Hepatocyte (in vitro differentiated cells): ENCODE measurements around the gene FBXO47. TPM values are rescaled to one million over a fixed set of nuclear protein-coding genes. Genes with fewer than 3 reads are reported as not detected.

Experiments
- DNase-seq: peaks from one replicate; pipeline ENCODE4 v3.0.0-alpha.2; 2016; ENCODE audit warnings: low spot score
- H2AFZ ChIP-seq: fragments of 200-600 bp; sonication (generic); 2 replicates; pipeline ENCODE4 v1.6.0; 2016; ENCODE audit warnings: antibody characterized with exemption, mild to moderate bottlenecking
- H3K27ac ChIP-seq: fragments of 200-600 bp; sonication (generic); 2 replicates; pipeline ENCODE4 v1.5.1; 2016; ENCODE audit warnings: mild to moderate bottlenecking
- H3K27me3 ChIP-seq: fragments of 200-600 bp; sonication (generic); 2 replicates; pipeline ENCODE4 v1.6.1; 2016
- H3K36me3 ChIP-seq: fragments of 200-600 bp; sonication (generic); replicated peaks from 2 replicates; pipeline ENCODE4 v1.5.1; 2016; ENCODE audit warnings: low read depth; ENCODE audit not compliant: insufficient read depth
- H3K4me1 ChIP-seq: fragments of 200-600 bp; sonication (generic); 2 replicates; pipeline ENCODE4 v1.5.1; 2016; ENCODE audit warnings: mild to moderate bottlenecking, moderate library complexity; ENCODE audit not compliant: insufficient read depth
- H3K4me2 ChIP-seq: fragments of 200-600 bp; sonication (generic); 2 replicates; pipeline ENCODE4 v1.6.0; 2016
- H3K4me3 ChIP-seq: fragments of 200-600 bp; sonication (generic); 2 replicates; pipeline ENCODE4 v1.5.1; 2016; ENCODE audit warnings: mild to moderate bottlenecking
- H3K79me2 ChIP-seq: fragments of 200-600 bp; sonication (generic); 2 replicates; pipeline ENCODE4 v1.6.0; 2017; ENCODE audit warnings: mild to moderate bottlenecking
- H3K9me2 ChIP-seq: fragments of 200-600 bp; sonication (generic); replicated peaks from 2 replicates; pipeline ENCODE4 v1.6.0; 2017; ENCODE audit warnings: mild to moderate bottlenecking; ENCODE audit not compliant: insufficient read depth
- H3K9me3 ChIP-seq: fragments of 200-600 bp; sonication (generic); 2 replicates; pipeline ENCODE4 v1.5.1; 2016; ENCODE audit warnings: low read depth, mild to moderate bottlenecking
- H4K20me1 ChIP-seq: fragments of 200-600 bp; sonication (generic); 2 replicates; pipeline ENCODE4 v1.6.0; 2016; ENCODE audit warnings: mild to moderate bottlenecking; ENCODE audit not compliant: insufficient read depth, poor library complexity, severe bottlenecking
- EZH2 ChIP-seq: fragments of 200-600 bp; sonication (generic); IDR thresholded peaks from 2 replicates; pipeline ENCODE4 v1.6.1; 2016; ENCODE audit warnings: antibody characterized with exemption, mild to moderate bottlenecking, borderline replicate concordance
- EZH2phosphoT487 ChIP-seq: fragments of 200-600 bp; sonication (generic); IDR thresholded peaks from one replicate; pipeline ENCODE4 v1.6.1; 2018; ENCODE audit warnings: antibody characterized with exemption, mild to moderate bottlenecking, low read depth, moderate library complexity; ENCODE audit not compliant: unreplicated experiment, severe bottlenecking
- WGBS: methylation state at CpG from one replicate; pipeline ENCODE4 v1.1.6; 2016; ENCODE audit warnings: low lambda C conversion rate; ENCODE audit errors: missing lambda C conversion rate; 5-methylcytosine and 5-hydroxymethylcytosine counted together
- polyA plus RNA-seq: library from polyadenylated mRNA; unstranded; fragments of >200 nt; fragmentation: Nextera tagmentation; extraction: Ambion mirVana; gene quantifications from 2 replicates; pipeline ENCODE4 v1.2.1, GENCODE V29; 2016
- total RNA-seq: library from RNA; depleted of rRNA; stranded (reverse); fragments of >200 nt; gene quantifications from 2 replicates; pipeline ENCODE4 v1.2.3, GENCODE V29; 2014
- TF ChIP-seq, protein P1 (sequence below): fragments of 200-600 bp; sonication (generic); IDR thresholded peaks from 2 replicates; pipeline ENCODE4 v1.5.1; 2016; ENCODE audit warnings: antibody characterized with exemption, mild to moderate bottlenecking; ENCODE audit not compliant: poor library complexity

Gene FBXO47
- total and polyA plus RNA-seq, 2 experiments from 2014 or later: not detected

DNA sequence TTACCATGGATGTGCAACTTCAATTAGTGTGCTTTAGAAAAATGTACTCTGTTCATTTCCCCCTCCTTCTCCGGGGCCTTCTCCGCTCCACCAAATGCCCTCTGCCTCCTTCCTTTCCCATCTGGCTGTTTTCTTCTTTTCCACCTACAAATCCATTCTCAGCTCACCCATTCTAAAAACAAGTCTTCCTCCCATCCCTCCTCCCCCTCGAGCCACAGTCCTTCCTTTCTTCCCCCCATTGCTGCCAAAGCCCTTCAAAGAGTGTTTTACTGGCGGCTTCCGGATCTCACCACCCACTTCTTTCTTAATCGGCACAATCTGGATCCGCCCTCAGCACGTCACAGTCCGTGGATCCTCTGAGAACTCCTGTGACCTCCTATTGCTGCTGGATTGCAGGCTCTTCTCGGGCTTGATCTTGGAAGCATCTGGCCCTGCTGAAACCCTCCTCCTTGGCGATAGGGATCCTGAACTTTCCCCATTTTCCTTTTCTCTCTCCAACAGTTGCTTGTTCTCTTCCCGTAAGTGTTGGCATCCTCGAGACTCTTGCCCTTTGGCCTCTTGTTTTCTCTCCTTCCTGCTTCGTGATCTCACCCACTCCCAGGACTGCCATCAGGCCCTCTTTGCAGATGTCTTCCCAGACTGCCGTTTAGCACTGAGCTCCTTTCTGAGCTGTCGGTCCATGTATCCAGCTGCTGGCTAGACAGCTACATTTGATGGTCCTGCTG, 36.0 kb upstream of the FBXO47 start:
- no peak for DNase-seq
- no peaks in the 10 kb centered on the region for H3K27me3 ChIP-seq
- TF ChIP-seq EZH2phosphoT487 (no peak), EZH2 (no peak)
- TF ChIP-seq, protein P1, sequence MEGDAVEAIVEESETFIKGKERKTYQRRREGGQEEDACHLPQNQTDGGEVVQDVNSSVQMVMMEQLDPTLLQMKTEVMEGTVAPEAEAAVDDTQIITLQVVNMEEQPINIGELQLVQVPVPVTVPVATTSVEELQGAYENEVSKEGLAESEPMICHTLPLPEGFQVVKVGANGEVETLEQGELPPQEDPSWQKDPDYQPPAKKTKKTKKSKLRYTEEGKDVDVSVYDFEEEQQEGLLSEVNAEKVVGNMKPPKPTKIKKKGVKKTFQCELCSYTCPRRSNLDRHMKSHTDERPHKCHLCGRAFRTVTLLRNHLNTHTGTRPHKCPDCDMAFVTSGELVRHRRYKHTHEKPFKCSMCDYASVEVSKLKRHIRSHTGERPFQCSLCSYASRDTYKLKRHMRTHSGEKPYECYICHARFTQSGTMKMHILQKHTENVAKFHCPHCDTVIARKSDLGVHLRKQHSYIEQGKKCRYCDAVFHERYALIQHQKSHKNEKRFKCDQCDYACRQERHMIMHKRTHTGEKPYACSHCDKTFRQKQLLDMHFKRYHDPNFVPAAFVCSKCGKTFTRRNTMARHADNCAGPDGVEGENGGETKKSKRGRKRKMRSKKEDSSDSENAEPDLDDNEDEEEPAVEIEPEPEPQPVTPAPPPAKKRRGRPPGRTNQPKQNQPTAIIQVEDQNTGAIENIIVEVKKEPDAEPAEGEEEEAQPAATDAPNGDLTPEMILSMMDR: no peak
- H3K4me1 ChIP-seq: peaks cover 8% of the 10 kb centered on the region
- no peak overlapping the region for H3K27ac ChIP-seq
- no peaks in the 10 kb centered on the region for H3K9me2 ChIP-seq
- 82% methylated on average over 16 of the region's 16 CpGs for WGBS
- H3K36me3 ChIP-seq: no peaks in the 10 kb centered on the region
- no peak overlapping the region for H3K4me2 ChIP-seq
- no peaks in the 10 kb centered on the region for H3K9me3 ChIP-seq
- H3K79me2 ChIP-seq: no peaks in the 10 kb centered on the region
- H2AFZ ChIP-seq: no peak overlapping the region
- H3K4me3 ChIP-seq: no peak overlapping the region
- H4K20me1 ChIP-seq: no peaks in the 10 kb centered on the region

DNA sequence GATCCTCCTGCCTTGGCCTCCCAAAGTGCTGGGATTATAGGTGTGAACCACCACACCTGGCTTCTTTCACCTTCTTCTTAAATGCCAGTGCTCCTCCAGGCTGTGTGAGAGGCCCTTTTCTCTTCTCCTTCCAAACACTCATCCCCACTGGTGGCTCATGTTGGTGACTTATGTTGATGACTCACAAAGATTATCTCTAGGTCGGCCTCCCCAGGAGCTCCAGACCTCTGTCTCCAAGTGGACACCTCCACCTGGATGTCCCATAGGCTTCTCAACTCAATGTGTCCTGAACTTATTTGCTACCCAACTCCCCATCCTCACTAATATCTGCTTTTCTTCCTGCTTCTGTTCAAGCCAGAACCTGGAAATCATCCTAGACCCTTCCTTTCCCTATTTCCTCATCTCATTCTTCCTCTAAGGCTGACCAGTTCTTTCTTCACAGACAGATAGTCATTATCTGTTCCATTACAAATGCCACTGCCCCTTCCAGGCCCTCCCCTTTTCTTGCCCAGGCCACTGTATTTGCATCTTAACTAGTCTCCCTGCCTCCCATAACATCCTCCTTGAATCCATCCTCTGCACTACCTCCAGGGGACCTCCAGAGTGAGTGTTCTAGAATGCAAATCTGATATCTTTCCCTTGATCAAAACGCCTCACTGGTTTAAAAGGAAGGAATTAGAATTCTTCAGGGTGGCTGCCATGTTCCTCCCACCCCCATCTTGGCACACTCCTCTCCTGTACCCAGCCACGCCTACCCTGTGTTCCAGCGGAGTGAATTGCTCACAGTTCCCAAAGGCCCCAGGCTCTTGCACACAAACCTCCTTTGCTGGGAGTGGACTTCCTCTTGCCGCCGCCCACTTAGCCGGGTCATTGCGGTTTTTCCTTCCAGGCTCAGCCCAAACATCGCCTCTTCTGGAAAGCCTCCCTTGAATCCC, 34.8 kb upstream of the FBXO47 start:
- H3K27ac ChIP-seq: no peak overlapping the region
- no peaks in the 10 kb centered on the region for H3K36me3 ChIP-seq
- H3K4me1 ChIP-seq: peaks cover 8% of the 10 kb centered on the region
- H3K9me2 ChIP-seq: no peaks in the 10 kb centered on the region
- no peaks in the 10 kb centered on the region for H4K20me1 ChIP-seq
- H3K4me3 ChIP-seq: no peak overlapping the region
- no peak overlapping the region for H2AFZ ChIP-seq
- DNase-seq: no peak
- no peak overlapping the region for H3K4me2 ChIP-seq
- WGBS: 81% methylated on average over 9 of the region's 9 CpGs
- no peaks in the 10 kb centered on the region for H3K27me3 ChIP-seq
- no peaks in the 10 kb centered on the region for H3K9me3 ChIP-seq
- TF ChIP-seq EZH2phosphoT487 (no peak), EZH2 (no peak)
- TF ChIP-seq, protein P1: no peak
- H3K79me2 ChIP-seq: no peaks in the 10 kb centered on the region

DNA sequence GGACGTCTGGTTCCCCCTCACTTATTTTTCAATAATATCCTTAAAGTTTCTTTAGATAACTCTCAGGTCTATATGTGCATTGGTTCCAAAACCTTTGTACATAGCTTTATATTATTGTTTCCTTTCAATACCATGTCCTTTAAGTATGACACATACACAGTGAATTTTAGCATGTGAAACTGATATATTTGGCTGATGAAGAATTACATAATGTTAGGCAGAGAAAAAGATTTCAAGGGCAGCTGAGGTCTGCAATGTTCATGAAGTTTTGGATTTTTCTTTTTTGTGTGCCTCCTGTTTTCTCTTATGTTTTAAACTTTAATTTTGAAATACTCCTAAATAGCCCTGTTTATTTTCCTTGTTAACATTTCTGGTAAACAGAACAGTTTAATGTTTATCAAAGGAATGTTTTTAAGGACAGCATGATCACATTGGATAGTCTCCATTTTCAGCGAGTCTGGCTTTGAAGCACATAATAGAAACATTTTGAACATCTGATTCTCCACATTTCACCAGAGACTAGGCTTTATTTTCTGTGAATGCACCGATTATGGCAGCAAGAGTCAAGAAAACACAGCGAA, 32.9 kb upstream of the FBXO47 start:
- Histone ChIP-seq H3K4me1 (peaks cover 8% of the 10 kb centered on the region), H3K27me3 (no peaks in the 10 kb centered on the region), H4K20me1 (no peaks in the 10 kb centered on the region), H3K4me2 (peak overlapping the region; percentile 29), H3K9me2 (no peaks in the 10 kb centered on the region), H3K36me3 (no peaks in the 10 kb centered on the region), H3K9me3 (peaks cover 5% of the 10 kb centered on the region), H3K79me2 (no peaks in the 10 kb centered on the region), H3K27ac (peak overlapping the region; percentile 41), H3K4me3 (no peak overlapping the region), H2AFZ (peak overlapping the region; percentile 34)
- 65% methylated on average over 4 of the region's 4 CpGs for WGBS
- TF ChIP-seq EZH2phosphoT487 (no peak), EZH2 (no peak)
- TF ChIP-seq, protein P1: no peak
- no peak for DNase-seq
